CD4-positive, alpha-beta T cell treated with Interleukin-15 for 4 hours (primary cell): ENCODE results near the gene WTIP.

Experiments used
- DNase-seq: peaks from one replicate; pipeline ENCODE4 v3.0.0-alpha.2; 2020; ENCODE audit warnings: low spot score

The WTIP gene

DNA sequence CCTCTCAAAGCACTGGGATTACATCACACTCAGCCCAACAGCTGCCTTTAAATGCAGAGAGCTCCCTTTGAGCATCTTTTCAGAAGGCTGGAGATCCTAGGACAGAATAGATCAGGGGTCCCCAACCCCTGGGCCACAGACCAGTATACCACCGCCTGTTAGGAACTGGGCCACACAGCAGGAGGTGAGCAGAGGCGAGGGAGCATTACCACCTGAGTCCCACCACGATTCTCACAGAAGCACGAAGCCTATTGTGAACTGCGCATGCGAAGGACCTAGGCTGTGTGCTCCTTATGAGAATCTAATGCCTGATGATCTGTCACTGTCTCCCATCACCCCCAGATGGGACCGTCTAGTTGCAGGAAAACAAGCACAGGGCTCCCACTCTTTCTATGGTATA, 2.2 kb upstream of the WTIP start:
- DNase-seq, result no peak

DNA sequence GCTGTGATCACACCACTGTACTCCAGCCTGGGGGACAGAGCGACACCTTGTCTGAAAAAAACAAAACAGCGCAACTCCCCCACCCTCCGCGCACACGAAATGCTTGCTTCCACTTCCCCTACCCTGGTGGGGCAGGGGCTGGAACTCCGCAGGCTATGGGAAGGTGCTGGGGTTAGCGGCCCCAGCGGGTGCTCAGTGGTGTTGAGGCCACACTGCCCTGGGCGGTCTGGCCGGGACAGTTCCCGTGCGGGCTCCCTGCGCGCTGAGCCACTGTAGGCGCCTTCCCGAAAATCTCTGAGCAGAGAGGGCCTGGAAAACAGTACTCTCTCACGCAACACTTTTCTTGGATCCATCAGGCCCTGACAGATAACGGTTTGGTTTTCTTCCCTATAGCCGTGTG, 1.1 kb upstream of the WTIP start:
- DNase-seq, result no peak

GRCh38 chr19:34481861-34482379, 362 bp downstream of the WTIP start:
- no peak for DNase-seq

- no peak for DNase-seq
Measured at GRCh38 chr19:34482380-34483250, 1.1 kb downstream of the WTIP start.

DNA sequence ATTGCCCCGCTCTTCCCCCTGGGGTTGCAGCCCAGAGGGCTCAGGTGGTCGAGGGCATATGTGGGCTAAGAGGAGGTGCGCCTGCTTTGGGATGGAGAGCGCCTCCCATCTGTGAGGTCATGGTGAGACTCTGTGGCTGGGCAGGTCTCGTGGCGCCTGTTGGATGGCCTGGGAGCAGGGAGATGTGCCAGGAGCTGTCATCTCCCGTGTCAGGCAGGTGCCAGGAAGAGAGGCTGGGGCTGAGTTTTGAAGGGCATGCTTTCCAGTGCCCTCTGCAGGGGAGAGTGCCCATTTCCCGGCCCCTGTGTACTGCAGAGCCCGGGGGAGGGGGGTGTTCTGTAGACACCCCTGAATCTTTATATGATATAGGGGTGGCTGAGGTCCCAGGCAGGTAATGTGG, 2.8 kb downstream of the WTIP start:
- DNase-seq, result no peak

DNA sequence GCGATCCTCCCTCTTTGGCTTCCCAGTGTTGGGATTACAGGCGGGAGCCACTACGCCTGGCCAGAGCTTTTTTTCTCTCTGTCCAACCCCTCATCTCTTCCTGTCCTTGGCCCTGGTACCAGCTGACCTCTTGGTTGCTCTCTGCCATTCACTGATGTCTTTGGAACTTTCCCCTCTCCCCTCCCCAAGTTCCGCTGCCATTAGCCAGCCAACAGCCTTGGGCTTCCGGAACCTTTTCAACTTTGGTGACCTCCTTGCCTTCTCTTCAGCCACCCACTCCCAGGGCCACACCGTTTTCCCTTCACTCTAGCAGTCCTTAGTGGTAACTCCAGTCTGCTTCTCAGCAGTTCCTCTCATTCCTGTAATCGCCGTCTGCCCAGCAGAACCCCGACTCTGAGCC, 4.3 kb downstream of the WTIP start:
- DNase-seq, result no peak

DNA sequence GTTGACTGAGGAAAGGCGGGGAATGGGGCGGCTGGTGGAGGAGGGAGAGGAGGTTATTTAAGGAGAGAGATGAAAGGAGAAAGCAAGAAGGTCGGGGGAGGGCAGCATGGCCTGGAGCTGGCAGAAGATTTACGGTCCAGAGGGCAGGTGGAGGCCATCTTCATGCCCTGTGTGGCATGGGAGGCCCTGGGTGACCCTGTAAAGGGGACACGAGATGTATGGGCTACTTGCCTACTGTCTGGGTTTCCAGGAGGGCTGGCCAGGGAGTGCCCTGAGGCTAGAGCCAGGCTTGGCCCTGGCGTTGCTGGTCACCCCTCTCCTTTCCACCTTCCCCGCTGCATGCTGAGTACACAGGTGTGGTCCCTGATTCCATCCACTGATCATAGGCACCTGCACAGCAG, 6.1 kb downstream of the WTIP start:
- DNase-seq, result no peak

- no peak for DNase-seq
Measured at GRCh38 chr19:34489175-34489574, 7.6 kb downstream of the WTIP start.

DNA sequence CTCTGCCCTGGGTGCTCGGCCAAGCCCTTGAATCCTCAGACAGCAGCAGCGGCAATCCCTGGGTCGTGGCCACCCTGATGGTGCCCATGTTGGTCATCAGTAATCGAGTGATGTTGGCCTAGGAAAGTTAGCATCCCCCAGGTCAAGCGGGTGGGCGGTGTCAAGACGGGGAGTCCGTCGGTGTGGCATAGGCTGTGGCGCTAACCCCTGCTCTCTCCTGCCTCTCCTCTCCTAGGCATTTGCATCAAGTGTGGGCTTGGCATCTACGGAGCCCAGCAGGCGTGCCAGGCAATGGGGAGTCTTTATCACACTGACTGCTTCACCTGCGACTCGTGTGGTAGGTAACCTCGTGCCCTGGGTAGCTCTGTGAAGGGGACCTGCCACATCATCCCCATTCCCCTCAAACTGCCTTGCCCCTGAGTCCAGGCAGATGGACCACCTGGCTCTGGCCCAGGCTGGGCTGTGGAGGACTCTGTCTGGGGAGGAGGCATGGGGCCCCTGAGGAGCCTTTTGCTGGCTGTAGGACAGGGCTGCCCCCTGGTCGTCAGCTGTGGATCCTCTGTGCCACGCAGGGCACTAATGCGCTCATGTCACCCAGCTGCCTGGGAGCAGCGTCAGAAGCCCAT, 8.7 kb downstream of the WTIP start:
- no peak for DNase-seq

- no peak for DNase-seq
Measured at GRCh38 chr19:34493038-34493648, 11.6 kb downstream of the WTIP start.

DNA sequence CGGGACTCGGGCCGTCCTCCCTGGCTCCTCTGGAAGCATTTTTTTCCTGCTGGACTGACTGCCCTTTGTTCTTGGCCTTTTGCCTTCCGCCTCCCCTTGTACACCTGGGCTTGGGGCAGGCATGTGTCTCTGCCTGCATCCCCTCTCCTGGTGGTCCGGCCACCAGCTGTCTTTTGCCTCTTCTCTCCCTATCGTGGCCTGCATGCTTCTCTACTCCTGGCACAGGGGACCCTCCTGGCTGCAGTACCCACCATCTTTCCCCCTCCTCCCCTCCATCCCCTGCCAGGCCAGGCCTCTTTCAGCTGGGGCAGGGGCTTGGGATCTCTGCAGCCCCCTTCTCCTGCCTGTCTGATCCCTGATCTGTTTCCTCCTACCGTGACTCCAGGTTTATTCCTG, 12.1 kb downstream of the WTIP start:
- DNase-seq, result no peak

DNA sequence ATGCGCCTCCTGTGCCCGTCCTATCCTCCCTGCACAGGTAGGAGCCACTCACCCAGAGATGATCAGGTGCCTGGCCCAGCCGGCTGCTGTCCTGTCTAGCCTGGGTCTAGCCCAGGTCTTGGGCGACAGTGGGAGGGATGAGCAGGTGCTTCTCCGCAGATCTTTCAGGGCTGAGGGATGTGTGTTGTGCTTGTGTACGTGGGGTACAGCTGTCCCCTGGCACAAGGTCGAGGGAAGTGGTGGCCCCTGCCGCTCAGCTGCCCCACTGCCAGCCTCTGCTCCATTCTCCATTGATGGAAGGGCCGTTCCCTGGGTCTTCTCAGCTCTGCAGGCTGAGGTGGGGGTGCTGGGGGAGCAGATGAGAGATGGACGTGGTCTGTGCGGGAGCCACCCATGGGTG, 13.0 kb downstream of the WTIP start:
- no peak for DNase-seq

GRCh38 chr19:34495416-34495815, 13.9 kb downstream of the WTIP start:
- DNase-seq, result no peak

- DNase-seq, result no peak
Measured at GRCh38 chr19:34497112-34497805, 15.7 kb downstream of the WTIP start.

DNA sequence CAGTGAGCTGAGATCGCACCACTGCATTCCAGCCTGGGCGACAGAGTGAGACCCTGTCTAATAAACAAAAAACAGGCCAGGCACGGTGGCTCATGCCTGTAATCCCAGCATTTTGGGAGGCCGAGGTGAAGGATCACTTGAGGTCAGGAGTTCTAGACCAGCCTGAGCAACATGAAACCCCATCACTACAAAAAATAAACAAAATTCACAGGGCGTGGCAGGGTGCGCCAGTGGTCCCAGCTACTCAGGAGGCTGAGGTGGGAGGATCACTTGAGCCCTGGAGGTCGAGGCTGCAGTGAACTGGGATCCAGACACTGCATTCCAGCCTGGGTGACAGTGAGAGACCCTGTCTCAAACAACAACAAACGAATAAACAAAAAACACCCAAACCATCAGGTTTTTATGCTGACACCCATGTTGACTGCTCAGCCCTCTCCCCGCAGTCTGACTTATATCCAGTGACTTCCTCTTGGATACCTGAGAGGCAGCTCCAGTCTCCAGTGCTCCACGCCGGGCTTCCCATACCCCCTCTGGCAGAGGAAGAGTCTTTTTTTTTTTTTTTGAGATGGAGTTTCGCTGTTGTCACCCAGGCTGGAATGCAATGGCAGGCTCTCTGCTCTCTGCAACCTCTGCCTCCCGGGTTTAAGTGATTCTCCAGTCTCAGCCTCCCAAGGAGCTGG, 17.7 kb downstream of the WTIP start:
- no peak for DNase-seq

DNA sequence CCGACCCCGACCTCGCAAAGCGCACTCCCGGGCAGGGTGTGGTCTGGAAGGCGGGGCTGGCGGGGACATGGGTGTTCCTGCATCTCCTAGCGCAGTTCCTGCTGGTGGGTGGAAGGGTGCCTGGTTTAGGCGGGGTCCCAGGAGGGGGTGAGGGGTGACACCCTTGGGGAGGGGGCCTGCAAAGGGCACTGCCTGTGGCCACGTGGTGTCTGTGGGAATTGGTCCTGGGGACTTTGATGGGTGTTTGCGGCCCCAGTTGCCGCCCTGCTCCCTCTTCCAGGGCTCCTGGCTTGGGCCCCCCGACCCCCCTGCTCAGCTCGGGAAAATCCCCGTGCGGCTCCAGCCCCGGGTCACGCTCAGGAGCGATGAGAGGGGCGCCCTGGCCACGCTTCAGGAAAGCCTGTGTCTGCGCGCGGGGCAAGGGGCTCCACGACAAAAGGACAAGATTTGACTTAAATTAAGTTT, 19.1 kb downstream of the WTIP start:
- no peak for DNase-seq

DNA sequence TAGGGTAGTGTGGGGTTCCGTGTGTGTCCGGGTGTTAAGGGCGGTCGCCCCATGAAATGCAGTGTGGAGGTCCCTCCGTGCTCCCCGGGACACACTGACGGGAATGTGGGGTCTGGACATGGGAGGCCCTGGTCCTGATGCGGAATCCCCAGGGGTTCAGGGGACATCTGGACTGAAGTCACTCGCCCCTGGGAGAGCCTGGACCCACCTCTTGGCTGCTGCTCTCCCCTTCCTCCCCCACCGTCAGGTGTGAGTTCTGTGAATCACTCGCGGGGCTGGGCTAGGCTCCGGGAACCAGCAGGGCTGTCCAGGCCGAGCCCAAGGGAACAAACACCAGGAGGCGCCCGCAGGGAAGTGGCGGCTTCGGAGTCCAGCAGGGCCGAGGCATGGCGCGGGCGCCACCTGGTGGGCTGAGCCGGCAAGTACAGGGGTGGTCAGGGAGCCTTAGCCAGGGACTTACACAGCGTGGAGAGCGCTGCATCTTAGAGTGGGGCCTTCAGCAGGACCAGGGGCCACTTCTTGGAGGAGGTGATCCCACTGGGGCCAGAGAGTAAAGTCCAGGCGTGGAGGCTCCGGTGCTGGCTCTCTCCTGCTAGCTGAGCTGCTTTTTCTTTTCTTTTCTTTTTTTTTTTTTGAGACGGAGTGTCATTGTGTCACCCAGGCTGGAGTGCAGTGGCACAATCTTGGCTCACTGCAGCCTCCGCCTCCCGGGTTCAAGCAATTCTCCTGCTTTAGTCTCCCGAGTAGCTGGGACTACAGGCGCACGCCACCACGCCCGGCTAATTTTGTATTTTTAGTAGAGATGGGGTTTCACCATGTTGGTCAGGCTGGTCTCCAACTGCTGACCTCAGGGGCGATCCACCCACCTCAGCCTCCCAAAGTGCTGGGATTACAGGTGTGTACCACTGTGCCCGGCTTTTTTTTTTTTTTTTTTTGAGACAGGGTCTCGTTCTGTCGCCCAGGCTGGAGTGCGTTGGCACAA, 20.1 kb downstream of the WTIP start:
- DNase-seq, result peak; percentile 83

GRCh38 chr19:34502582-34503411, 21.2 kb downstream of the WTIP start:
- no peak for DNase-seq

GRCh38 chr19:34503531-34504272, 22.1 kb downstream of the WTIP start:
- no peak for DNase-seq
